Endothelial cell of umbilical vein (primary cell): ENCODE data around the gene PVRIG. TPM values are rescaled to one million over a fixed set of nuclear protein-coding genes. Genes with fewer than 3 reads are reported as not detected.

Experiments used
- BruUV-seq: library from RNA; stranded (reverse); fragments of 400-500 nt; replicated peaks from 2 replicates; lab custom pipeline; 2021; lab: Mats Ljungman, UMichigan
- CTCF ChIA-PET: fragments of 300-600, 350-600 bp; sonication (Branson Sonifier 250); formaldehyde crosslinking; loops from one replicate; lab custom pipeline; 2021; ENCODE audit warnings: antibody characterized with exemption, inconsistent platforms; lab: Charles Lee
- POLR2A ChIA-PET: fragments of 300-600, 350-600 bp; sonication (Branson Sonifier 250); formaldehyde crosslinking; loops from one replicate; lab custom pipeline; 2021; ENCODE audit warnings: antibody characterized with exemption, inconsistent platforms; lab: Charles Lee
- DNase-seq: peaks from one replicate; pipeline ENCODE4 v3.0.0-alpha.2; 2011; ENCODE audit warnings: low read depth, low spot score
- FAIRE-seq: peaks from 2 replicates; lab custom pipeline; 2011; peaks lifted over from hg19 to GRCh38; lab: Jason Lieb, UNC
- H2AFZ ChIP-seq: 2 replicates; pipeline ENCODE4 v1.6.0; 2012; ENCODE audit warnings: low read depth, low read length, control low read depth, inconsistent platforms
- H3K27ac ChIP-seq: 2 replicates; pipeline ENCODE4 v1.5.1; 2011; ENCODE audit warnings: low read depth, mild to moderate bottlenecking, control low read depth, low read length, moderate library complexity; ENCODE audit not compliant: insufficient read depth
- H3K27me3 ChIP-seq, 2 experiments: 2 replicates each; pipeline versions ENCODE4 v1.6.0 to v1.6.1; 2011; ENCODE audit warnings: low read length in 2 of 2, mixed read lengths in 1 of 2; ENCODE audit not compliant: control insufficient read depth in 2 of 2, insufficient read depth in 2 of 2
- H3K36me3 ChIP-seq, 2 experiments: 2 replicates in 1 of 2; 3 replicates in 1 of 2; pipeline ENCODE4 v1.5.1; 2011; ENCODE audit warnings: low read length in 2 of 2, mild to moderate bottlenecking in 1 of 2, moderate library complexity in 1 of 2; ENCODE audit not compliant: control insufficient read depth in 2 of 2, insufficient read depth in 2 of 2; ENCODE audit errors: extremely low read depth in 1 of 2
- H3K4me1 ChIP-seq: 3 replicates; pipeline ENCODE4 v1.5.1; 2011; ENCODE audit warnings: mild to moderate bottlenecking, low read length; ENCODE audit not compliant: control insufficient read depth, insufficient read depth; ENCODE audit errors: extremely low read depth
- H3K4me2 ChIP-seq: 2 replicates; pipeline ENCODE4 v1.6.1; 2011; ENCODE audit warnings: low read length, control low read depth, mixed read lengths; ENCODE audit not compliant: insufficient read depth
- H3K4me3 ChIP-seq, 3 experiments: fragments of 200-600 bp in 1 of 3; sonication (generic), shearing (Covaris generic) in 1 of 3; replicated peaks in 1 of 3; 2 replicates each; pipeline ENCODE4 v1.5.1; 2011 to 2016; ENCODE audit warnings: control low read depth in 3 of 3, low read length in 3 of 3, mild to moderate bottlenecking in 2 of 3, inconsistent platforms in 1 of 3, low read depth in 1 of 3, moderate library complexity in 1 of 3; ENCODE audit not compliant: insufficient read depth in 1 of 3
- H3K79me2 ChIP-seq: 2 replicates; pipeline ENCODE4 v1.6.0; 2012; ENCODE audit warnings: low read length, inconsistent platforms; ENCODE audit not compliant: control insufficient read depth, insufficient read depth
- H3K9ac ChIP-seq: replicated peaks from 2 replicates; pipeline ENCODE3; 2011; ENCODE audit warnings: low read length, control low read depth; ENCODE audit not compliant: insufficient read depth; ENCODE audit errors: extremely low read depth
- H3K9me1 ChIP-seq: replicated peaks from 3 replicates; pipeline ENCODE4 v1.6.0; 2011; ENCODE audit warnings: mild to moderate bottlenecking, low read length; ENCODE audit not compliant: control insufficient read depth, insufficient read depth; ENCODE audit errors: extremely low read depth
- H3K9me3 ChIP-seq: replicated peaks from 2 replicates; pipeline ENCODE4 v1.5.1; 2012; ENCODE audit warnings: low read length, inconsistent platforms; ENCODE audit not compliant: control insufficient read depth, insufficient read depth
- H4K20me1 ChIP-seq: replicated peaks from 2 replicates; pipeline ENCODE3; 2011; ENCODE audit warnings: mild to moderate bottlenecking, low read length; ENCODE audit not compliant: control insufficient read depth, insufficient read depth; ENCODE audit errors: extremely low read depth
- CTCF ChIP-seq, 2 donors: IDR thresholded peaks; 1 replicate in 1 of 2; 2 replicates in 1 of 2; pipeline ENCODE4 v1.5.1; 2011; ENCODE audit warnings: low read length in 2 of 2, mild to moderate bottlenecking in 2 of 2, moderate library complexity in 2 of 2, control low read depth in 1 of 2, inconsistent platforms in 1 of 2, low read depth in 1 of 2; ENCODE audit not compliant: insufficient read depth in 1 of 2; ENCODE audit errors: extremely low read depth in 1 of 2
- EZH2 ChIP-seq: IDR thresholded peaks from 2 replicates; pipeline ENCODE4 v1.6.1; 2012; ENCODE audit warnings: borderline replicate concordance, low read depth, mild to moderate bottlenecking, moderate library complexity, low read length, inconsistent platforms; ENCODE audit not compliant: severe bottlenecking
- FOS ChIP-seq: IDR thresholded peaks from 2 replicates; pipeline ENCODE4 v1.6.1; 2011; ENCODE audit warnings: mild to moderate bottlenecking, low read length, moderate library complexity, borderline replicate concordance; ENCODE audit not compliant: insufficient read depth
- GATA2 ChIP-seq: IDR thresholded peaks from 2 replicates; pipeline ENCODE4 v1.7.0; 2011; ENCODE audit warnings: low read depth, mild to moderate bottlenecking, moderate library complexity, mixed read lengths, low read length; ENCODE audit not compliant: insufficient read length, insufficient read depth
- JUN ChIP-seq: IDR thresholded peaks from 2 replicates; pipeline ENCODE4 v1.6.1; 2011; ENCODE audit warnings: borderline replicate concordance, low read depth; ENCODE audit not compliant: insufficient read length, insufficient read depth
- MAX ChIP-seq: IDR thresholded peaks from 2 replicates; pipeline ENCODE4 v1.6.1; 2011; ENCODE audit not compliant: insufficient read depth, insufficient read length
- MYC ChIP-seq: IDR thresholded peaks from one replicate; pipeline ENCODE4 v1.6.1; 2011; ENCODE audit warnings: mild to moderate bottlenecking, low read depth, low read length
- POLR2A ChIP-seq: IDR thresholded peaks from 2 replicates; pipeline ENCODE4 v1.6.1; 2012; ENCODE audit warnings: low read depth, mild to moderate bottlenecking, control low read depth, low read length
- POLR2AphosphoS5 ChIP-seq: IDR thresholded peaks from 2 replicates; pipeline ENCODE4 v1.6.1; 2012; ENCODE audit warnings: low read depth, mild to moderate bottlenecking, control low read depth, low read length, moderate library complexity; ENCODE audit not compliant: insufficient read depth
- dilution Hi-C: fragments of 300-500 bp; cut with MboI; formaldehyde crosslinking; loops from one replicate; pipeline ENCODE4 v1.15.0; 2019; ENCODE audit warnings: low sequenced_read_pairs; ENCODE audit not compliant: extremely low pct_ligation_motif_present
- intact Hi-C: fragments of 100-400 bp; cut with micrococcal nuclease; formaldehyde crosslinking; loops from one replicate; pipeline ENCODE4 v1.10.0; 2022
- polyA plus RNA-seq, 4 experiments: library from polyadenylated mRNA; depleted of rRNA in 3 of 4; stranded (reverse) in 3 of 4; unstranded in 1 of 4; fragments of >200 nt; gene quantifications; 2 replicates each; pipeline versions ENCODE4 v1.2.1 to v1.2.3, GENCODE V29; 2011 to 2012; ENCODE audit warnings: missing spikeins in 1 of 4
- total RNA-seq: library from RNA; stranded (reverse); gene quantifications from 2 replicates; pipeline ENCODE4 v1.2.3, GENCODE V29; 2021

The PVRIG gene
- total and polyA plus RNA-seq, 2 donors (not counting 3 experiments of a cell fraction or from before 2014, with no cell fraction given) = 0.80 TPM; not detected in 1

- intact Hi-C loops (no loop called here), dilution Hi-C loops (no loop called here)
- no peak for TF ChIP-seq MYC
- no peak for TF ChIP-seq EZH2
- no peak for TF ChIP-seq GATA2
- TF ChIP-seq FOS = no peak
- TF ChIP-seq MAX = no peak
- no peak for TF ChIP-seq POLR2A
- no peak for TF ChIP-seq POLR2AphosphoS5
- no peak for TF ChIP-seq JUN
- no peak for TF ChIP-seq CTCF (IDR thresholded peaks at IDR 0.05; ENCODE audit: extremely low read depth in 1 of 2, insufficient read depth in 1 of 2, low read depth in 1 of 2, low read length in 2 of 2)
- Histone ChIP-seq H3K79me2 (no peaks in the 10 kb centered on the region), H3K4me1 (peaks cover 7% of the 10 kb centered on the region), H3K9me3 (no peaks in the 10 kb centered on the region), H3K36me3 (no peaks in the 10 kb centered on the region), H3K4me3 (no peak overlapping the region), H3K27ac (no peak overlapping the region), H4K20me1 (no peaks in the 10 kb centered on the region), H3K9me1 (no peaks in the 10 kb centered on the region), H3K9ac (no peak overlapping the region), H3K4me2 (no peak overlapping the region), H2AFZ (no peak overlapping the region), H3K27me3 (no peaks in the 10 kb centered on the region)
- DNase-seq (peak; percentile 8), FAIRE-seq (no peak)
- no TSS peak for BruUV-seq
- CTCF ChIA-PET = interaction anchor here (1.2 kb wide), 1 partner anchor 134 kb away, joined by 3 read pairs; no protein-coding TSS in a partner anchor
- POLR2A ChIA-PET = no interaction called here
These were observed 47.0 kb downstream of the PVRIG start for GRCh38 chr7:100266576-100267354.
